HepG2 (cell line): ENCODE results near the gene PLPPR2. TPM values are rescaled to one million over a fixed set of nuclear protein-coding genes. Genes with fewer than 3 reads are reported as not detected.
A peak's percentile ranks its signal among the peaks of the same experiment; 100 is the strongest.

ENCODE experiments used
- ETV5 ChIP-seq: IDR thresholded peaks from 2 replicates; pipeline ENCODE4 v1.6.1; 2018; ENCODE audit warnings: missing biosample characterization, missing genetic modification reagents, inconsistent platforms, borderline replicate concordance
- GATAD2A ChIP-seq: IDR thresholded peaks from 2 replicates; pipeline ENCODE4 v1.6.1; 2016
- KLF6 ChIP-seq: IDR thresholded peaks from 2 replicates; pipeline ENCODE4 v1.8.0; 2016; ENCODE audit warnings: missing biosample characterization, missing genetic modification reagents
- NFKB2 ChIP-seq: sonication (generic); formaldehyde crosslinking; IDR thresholded peaks from 2 replicates; pipeline ENCODE4 v1.4.0; 2020; ENCODE audit warnings: missing genetic modification reagents, borderline replicate concordance
- SMAD3 ChIP-seq: sonication (generic); formaldehyde crosslinking; IDR thresholded peaks from 2 replicates; pipeline ENCODE4 v1.4.0; 2020; ENCODE audit warnings: missing genetic modification reagents
- ZBTB46 ChIP-seq: sonication (generic); formaldehyde crosslinking; IDR thresholded peaks from 2 replicates; pipeline ENCODE4 v1.4.0; 2020; ENCODE audit warnings: mild to moderate bottlenecking, missing genetic modification reagents, borderline replicate concordance
- ZGPAT ChIP-seq: IDR thresholded peaks from 2 replicates; pipeline ENCODE4 v1.6.1; 2016; ENCODE audit warnings: mild to moderate bottlenecking
- ZMYM2 ChIP-seq: sonication (generic); formaldehyde crosslinking; IDR thresholded peaks from 2 replicates; pipeline ENCODE4 v1.8.0; 2022; ENCODE audit warnings: mild to moderate bottlenecking, missing genetic modification reagents
- ZNF30 ChIP-seq: sonication (generic); formaldehyde crosslinking; IDR thresholded peaks from 2 replicates; pipeline ENCODE4 v1.5.0; 2020; ENCODE audit warnings: mild to moderate bottlenecking, missing genetic modification reagents
- ZNF652 ChIP-seq: IDR thresholded peaks from 2 replicates; pipeline ENCODE4 v1.6.1; 2016; ENCODE audit warnings: low read depth, borderline replicate concordance
- ZSCAN29 ChIP-seq: sonication (generic); formaldehyde crosslinking; conservative IDR thresholded peaks from 2 replicates; pipeline ENCODE4 v1.4.0; 2020; ENCODE audit warnings: mild to moderate bottlenecking, missing genetic modification reagents
- polyA plus RNA-seq, 8 experiments: library from polyadenylated mRNA; depleted of rRNA in 3 of 8; stranded (reverse) in 7 of 8; unstranded in 1 of 8; fragments of >200 nt; fragmentation: Illumina TruSeq in 4 of 8; extraction: Trizol in 4 of 8; gene quantifications; 2 replicates each; pipeline versions ENCODE4 v1.2.1 to v1.2.3, GENCODE V29; 2011 to 2016; ENCODE audit warnings: low read depth in 4 of 8, missing spikeins in 1 of 8, mixed read lengths in 1 of 8; ENCODE audit not compliant: insufficient read depth in 1 of 8
- total RNA-seq, 5 experiments: library from RNA; depleted of rRNA; stranded (reverse); fragments of >200 nt; fragmentation: Illumina TruSeq; extraction: Trizol; gene quantifications; 2 replicates each; pipeline ENCODE4 v1.2.3, GENCODE V29; 2016; ENCODE audit warnings: low read depth in 1 of 5
- TF ChIP-seq, protein P1 (sequence below): sonication (generic); formaldehyde crosslinking; IDR thresholded peaks from 2 replicates; pipeline ENCODE4 v1.4.0; 2020; ENCODE audit warnings: mild to moderate bottlenecking, missing genetic modification reagents, borderline replicate concordance
- TF ChIP-seq, protein P2 (sequence below): sonication (generic); formaldehyde crosslinking; IDR thresholded peaks from 2 replicates; pipeline ENCODE4 v1.4.0; 2020; ENCODE audit warnings: missing genetic modification reagents, borderline replicate concordance
- TF ChIP-seq, protein P3 (sequence below): sonication (generic); formaldehyde crosslinking; IDR thresholded peaks from 2 replicates; pipeline ENCODE4 v1.5.1; 2020; ENCODE audit warnings: missing genetic modification reagents, mild to moderate bottlenecking, borderline replicate concordance

The PLPPR2 gene
- total and polyA plus RNA-seq, 2 of the 13 experiments (the other 11 are each of a cell fraction or from before 2014, with no cell fraction given), result 1.5 to 2.1 TPM

DNA sequence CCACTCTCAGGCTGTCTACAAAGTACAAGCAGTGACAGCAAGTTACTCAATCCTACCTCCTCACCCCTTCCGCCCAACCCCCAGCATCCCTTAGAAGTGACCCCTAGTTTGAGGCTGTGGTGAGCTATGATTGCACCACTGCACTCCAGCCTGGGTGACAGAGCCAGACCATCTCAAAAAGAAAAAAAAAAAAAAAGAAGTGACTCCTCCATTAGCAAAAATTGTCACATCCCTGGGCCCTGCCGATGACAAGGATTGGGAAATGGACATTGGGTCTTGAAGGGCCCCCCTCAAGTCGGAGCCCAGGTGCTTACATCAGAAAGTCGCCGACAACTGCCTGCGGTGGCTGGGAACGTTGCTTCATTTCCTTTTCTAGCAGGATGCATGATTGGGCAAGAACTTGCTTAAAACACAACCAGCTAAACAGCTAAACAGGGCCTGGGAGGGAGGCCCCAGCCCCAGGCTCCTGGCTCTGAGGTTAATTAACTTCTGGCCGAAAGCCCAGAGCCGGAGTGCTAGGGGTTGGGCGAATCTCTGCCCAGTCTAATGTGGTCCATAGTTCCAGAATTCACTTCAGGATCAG is 31.1 kb upstream of the PLPPR2 start (continued):
- TF ChIP-seq, protein P1, sequence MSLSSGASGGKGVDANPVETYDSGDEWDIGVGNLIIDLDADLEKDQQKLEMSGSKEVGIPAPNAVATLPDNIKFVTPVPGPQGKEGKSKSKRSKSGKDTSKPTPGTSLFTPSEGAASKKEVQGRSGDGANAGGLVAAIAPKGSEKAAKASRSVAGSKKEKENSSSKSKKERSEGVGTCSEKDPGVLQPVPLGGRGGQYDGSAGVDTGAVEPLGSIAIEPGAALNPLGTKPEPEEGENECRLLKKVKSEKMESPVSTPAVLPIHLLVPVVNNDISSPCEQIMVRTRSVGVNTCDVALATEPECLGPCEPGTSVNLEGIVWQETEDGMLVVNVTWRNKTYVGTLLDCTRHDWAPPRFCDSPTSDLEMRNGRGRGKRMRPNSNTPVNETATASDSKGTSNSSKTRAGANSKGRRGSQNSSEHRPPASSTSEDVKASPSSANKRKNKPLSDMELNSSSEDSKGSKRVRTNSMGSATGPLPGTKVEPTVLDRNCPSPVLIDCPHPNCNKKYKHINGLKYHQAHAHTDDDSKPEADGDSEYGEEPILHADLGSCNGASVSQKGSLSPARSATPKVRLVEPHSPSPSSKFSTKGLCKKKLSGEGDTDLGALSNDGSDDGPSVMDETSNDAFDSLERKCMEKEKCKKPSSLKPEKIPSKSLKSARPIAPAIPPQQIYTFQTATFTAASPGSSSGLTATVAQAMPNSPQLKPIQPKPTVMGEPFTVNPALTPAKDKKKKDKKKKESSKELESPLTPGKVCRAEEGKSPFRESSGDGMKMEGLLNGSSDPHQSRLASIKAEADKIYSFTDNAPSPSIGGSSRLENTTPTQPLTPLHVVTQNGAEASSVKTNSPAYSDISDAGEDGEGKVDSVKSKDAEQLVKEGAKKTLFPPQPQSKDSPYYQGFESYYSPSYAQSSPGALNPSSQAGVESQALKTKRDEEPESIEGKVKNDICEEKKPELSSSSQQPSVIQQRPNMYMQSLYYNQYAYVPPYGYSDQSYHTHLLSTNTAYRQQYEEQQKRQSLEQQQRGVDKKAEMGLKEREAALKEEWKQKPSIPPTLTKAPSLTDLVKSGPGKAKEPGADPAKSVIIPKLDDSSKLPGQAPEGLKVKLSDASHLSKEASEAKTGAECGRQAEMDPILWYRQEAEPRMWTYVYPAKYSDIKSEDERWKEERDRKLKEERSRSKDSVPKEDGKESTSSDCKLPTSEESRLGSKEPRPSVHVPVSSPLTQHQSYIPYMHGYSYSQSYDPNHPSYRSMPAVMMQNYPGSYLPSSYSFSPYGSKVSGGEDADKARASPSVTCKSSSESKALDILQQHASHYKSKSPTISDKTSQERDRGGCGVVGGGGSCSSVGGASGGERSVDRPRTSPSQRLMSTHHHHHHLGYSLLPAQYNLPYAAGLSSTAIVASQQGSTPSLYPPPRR (CRISPR knock-in tag), result 0 out of 2 replicates have a peak, but pooled peaks have one; percentile 37
- TF ChIP-seq NFKB2 (CRISPR knock-in tag) (peak; percentile 46; the same call in 1 of the 2 replicates), ZGPAT (peak; percentile 65; the same call in 1 of the 2 replicates), GATAD2A (CRISPR knock-in tag) (peak; percentile 96), SMAD3 (CRISPR knock-in tag) (0 out of 2 replicates have a peak, but pooled peaks have one; percentile 56), KLF6 (CRISPR knock-in tag) (peak; percentile 72; the same call in 1 of the 2 replicates), ZNF652 (CRISPR knock-in tag) (no peak), ZNF30 (CRISPR knock-in tag) (no peak), ZMYM2 (no peak), ZSCAN29 (CRISPR knock-in tag) (0 out of 2 replicates have a peak, but pooled peaks have one; percentile 59), ETV5 (CRISPR knock-in tag) (peak; percentile 88), ZBTB46 (no peak)
- TF ChIP-seq, protein P2, sequence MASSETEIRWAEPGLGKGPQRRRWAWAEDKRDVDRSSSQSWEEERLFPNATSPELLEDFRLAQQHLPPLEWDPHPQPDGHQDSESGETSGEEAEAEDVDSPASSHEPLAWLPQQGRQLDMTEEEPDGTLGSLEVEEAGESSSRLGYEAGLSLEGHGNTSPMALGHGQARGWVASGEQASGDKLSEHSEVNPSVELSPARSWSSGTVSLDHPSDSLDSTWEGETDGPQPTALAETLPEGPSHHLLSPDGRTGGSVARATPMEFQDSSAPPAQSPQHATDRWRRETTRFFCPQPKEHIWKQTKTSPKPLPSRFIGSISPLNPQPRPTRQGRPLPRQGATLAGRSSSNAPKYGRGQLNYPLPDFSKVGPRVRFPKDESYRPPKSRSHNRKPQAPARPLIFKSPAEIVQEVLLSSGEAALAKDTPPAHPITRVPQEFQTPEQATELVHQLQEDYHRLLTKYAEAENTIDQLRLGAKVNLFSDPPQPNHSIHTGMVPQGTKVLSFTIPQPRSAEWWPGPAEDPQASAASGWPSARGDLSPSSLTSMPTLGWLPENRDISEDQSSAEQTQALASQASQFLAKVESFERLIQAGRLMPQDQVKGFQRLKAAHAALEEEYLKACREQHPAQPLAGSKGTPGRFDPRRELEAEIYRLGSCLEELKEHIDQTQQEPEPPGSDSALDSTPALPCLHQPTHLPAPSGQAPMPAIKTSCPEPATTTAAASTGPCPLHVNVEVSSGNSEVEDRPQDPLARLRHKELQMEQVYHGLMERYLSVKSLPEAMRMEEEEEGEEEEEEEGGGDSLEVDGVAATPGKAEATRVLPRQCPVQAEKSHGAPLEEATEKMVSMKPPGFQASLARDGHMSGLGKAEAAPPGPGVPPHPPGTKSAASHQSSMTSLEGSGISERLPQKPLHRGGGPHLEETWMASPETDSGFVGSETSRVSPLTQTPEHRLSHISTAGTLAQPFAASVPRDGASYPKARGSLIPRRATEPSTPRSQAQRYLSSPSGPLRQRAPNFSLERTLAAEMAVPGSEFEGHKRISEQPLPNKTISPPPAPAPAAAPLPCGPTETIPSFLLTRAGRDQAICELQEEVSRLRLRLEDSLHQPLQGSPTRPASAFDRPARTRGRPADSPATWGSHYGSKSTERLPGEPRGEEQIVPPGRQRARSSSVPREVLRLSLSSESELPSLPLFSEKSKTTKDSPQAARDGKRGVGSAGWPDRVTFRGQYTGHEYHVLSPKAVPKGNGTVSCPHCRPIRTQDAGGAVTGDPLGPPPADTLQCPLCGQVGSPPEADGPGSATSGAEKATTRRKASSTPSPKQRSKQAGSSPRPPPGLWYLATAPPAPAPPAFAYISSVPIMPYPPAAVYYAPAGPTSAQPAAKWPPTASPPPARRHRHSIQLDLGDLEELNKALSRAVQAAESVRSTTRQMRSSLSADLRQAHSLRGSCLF (CRISPR knock-in tag), result no peak
- TF ChIP-seq, protein P3, sequence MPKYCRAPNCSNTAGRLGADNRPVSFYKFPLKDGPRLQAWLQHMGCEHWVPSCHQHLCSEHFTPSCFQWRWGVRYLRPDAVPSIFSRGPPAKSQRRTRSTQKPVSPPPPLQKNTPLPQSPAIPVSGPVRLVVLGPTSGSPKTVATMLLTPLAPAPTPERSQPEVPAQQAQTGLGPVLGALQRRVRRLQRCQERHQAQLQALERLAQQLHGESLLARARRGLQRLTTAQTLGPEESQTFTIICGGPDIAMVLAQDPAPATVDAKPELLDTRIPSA (CRISPR knock-in tag), result no peak
